Measurements from ENCODE around the gene PALLD.
"Not testable (repeated sequence)": the region's sequence is repeated elsewhere in the genome, so short reads cannot be mapped to it uniquely, and the experiment has no call there.

The PALLD gene

DNA sequence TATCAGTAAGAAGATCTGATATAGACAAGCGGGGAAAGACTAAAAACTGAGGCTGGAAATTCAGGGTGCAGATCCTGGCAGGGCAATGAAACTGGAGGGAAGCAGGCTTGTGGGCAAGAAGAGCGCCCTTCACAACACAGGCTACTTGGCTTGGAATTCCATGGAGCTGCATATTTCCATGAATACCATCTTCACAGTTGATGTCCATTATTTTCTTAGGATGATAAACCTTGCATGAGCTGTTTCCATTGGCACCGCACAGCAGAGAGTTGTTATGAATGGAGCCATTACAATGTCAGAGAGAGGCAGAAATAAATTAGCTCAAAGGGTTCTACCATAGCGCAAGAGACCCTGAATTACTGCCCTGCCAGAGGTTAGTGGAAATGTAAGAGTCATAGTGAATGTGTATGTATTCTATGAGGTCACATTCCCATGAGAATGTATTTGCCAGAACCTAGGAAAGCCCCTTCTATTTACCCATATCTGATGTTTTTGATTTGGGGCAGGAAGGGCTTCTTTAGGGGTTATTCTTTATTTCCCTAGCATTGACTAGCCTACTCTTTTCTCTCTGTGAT, 215.6 kb downstream of the PALLD start:
- DNase-seq = no peak

- DNase-seq = no peak
Measured at GRCh38 chr4:168713253-168713652, 216.4 kb downstream of the PALLD start.

- no peak for DNase-seq
Measured at GRCh38 chr4:168715896-168716295, 219.0 kb downstream of the PALLD start.

GRCh38 chr4:168716406-168717129, 219.7 kb downstream of the PALLD start:
- DNase-seq = no peak

- no peak for DNase-seq
Measured at GRCh38 chr4:168717847-168718246, 221.0 kb downstream of the PALLD start.

DNA sequence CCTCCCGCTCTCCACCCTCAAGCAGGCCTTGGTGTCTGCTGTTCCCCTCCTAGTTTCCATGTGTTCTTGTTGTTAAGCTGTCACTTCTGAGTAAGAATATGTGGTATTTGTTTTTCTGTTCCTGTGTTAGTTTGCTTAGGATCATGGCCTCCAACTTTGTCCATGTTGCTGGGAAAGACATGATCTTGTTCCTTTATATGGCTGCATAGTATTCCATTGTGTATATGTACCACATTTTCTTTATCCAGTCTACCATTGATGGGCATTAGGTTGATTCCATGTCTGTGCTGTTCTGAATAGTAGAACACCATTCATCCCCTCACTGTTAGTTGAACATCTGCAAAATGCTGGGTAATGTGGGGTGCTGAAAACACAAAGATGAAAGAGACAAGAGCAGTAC, 222.9 kb downstream of the PALLD start:
- DNase-seq = no peak

GRCh38 chr4:168720396-168720900, 223.6 kb downstream of the PALLD start:
- no peak for DNase-seq

DNA sequence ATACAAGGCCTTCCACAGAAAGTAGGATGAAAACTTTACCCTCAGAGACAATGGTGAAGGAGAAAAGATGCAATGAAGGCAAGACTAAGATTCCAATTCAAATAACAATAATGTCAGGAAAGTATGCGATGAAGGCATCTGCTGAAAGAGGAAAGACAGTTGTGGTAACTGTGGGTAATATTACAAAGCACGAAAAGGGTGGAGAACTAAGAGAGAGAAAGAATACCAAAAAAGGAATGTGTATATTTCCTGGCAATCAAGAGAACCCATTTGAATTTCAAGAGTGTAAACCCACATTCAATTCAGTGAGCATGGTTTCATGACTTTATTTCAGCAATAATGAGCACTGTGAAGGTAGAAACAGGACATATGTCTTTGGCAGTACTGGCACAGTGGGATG, 225.5 kb downstream of the PALLD start:
- no peak for DNase-seq

- DNase-seq = no peak
Measured at GRCh38 chr4:168723020-168723419, 226.2 kb downstream of the PALLD start.

DNA sequence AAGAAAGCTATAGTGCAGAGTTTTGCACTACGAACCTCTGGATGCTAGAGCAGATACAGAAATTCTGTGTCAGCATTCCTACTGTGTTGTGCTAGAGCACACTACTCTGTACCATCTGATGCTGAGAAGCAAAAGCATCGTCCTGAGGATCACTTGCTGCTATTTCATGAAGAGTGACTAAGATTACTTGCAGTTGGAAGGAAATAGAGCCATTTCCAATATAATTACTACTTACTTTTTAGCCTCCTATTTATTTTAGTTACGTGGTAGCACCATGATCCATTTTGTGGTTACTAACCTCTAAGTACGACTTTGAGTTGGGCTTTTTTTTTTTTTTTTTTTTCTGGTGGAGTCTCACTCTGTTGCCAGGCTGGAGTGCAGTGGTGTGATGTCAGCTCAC, 226.7 kb downstream of the PALLD start:
- DNase-seq = no peak

GRCh38 chr4:168724243-168724642, 227.4 kb downstream of the PALLD start:
- DNase-seq = no peak

DNA sequence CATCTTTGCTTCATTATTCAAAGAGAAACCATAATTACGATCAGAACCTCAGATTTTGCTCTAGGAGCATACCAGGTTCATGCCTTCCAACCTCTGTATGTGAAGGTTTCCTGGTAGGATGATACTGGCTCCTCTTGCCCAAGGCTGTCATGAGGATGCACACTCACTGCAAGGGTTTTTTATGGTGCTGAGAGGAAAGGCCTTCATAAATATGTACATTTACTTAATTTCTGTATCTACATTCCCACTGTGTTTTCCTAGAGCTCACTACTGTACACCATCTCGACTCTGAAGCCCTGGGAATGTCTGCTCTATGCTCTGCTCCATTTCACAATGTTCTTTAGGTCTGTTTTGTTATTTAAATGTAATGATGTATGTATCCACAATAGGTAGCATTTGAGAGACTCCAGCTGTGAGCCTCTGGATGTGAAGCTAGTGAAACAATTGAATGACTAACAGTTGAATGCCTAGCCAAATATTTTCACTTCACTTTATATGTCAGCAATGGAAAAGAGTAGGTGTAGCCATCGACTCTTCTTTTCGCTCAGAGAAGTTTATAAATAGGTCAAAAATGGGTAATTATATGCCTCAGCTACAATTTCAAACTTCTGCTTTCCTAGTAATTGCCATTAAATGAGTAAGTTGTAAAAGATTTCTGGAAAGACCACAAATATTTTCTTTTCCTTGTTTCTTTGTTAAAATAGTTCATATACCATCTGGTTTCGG, 228.0 kb downstream of the PALLD start:
- no peak for DNase-seq

DNA sequence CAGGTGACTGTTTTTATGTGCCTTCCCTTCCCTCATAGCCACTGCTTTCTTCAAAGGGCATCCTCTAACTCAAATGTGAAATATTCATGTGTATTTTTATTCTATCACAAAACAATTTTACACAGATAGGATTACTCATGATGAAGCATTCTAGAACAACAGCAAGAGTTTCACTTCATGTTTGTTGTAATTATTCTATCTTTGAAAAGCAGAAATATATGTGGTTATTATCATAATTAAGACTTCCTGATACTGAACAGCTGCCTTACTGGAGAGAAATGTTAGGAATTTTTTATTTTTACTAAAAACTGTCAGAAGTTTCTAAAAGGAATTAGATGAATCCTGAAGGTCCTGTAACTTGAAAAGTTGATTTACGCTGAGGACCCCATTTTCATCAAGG, 229.1 kb downstream of the PALLD start:
- DNase-seq = no peak

DNA sequence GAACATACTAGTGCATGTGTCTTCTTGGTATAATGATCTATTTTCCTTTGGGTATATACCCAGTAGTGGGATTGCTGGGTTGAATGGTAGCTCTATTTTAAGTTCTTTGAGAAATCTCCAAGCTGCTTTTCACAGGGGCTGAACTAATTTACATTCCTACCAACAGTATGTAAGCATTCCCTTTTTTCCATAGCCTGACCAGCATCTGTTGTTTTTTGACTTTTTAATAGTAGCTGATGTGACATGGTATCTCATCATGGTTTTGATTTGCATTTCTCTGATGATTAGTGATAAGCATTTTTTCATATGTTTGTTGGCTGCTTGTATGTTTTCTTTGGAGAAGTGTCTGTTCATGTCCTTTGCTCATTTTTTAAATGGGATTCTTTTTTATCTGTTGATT, 230.3 kb downstream of the PALLD start:
- DNase-seq = not testable (repeated sequence)

- DNase-seq = no peak
Measured at GRCh38 chr4:168731006-168731636, 234.3 kb downstream of the PALLD start.

GRCh38 chr4:168731706-168732414, 235.0 kb downstream of the PALLD start:
- DNase-seq = no peak

DNA sequence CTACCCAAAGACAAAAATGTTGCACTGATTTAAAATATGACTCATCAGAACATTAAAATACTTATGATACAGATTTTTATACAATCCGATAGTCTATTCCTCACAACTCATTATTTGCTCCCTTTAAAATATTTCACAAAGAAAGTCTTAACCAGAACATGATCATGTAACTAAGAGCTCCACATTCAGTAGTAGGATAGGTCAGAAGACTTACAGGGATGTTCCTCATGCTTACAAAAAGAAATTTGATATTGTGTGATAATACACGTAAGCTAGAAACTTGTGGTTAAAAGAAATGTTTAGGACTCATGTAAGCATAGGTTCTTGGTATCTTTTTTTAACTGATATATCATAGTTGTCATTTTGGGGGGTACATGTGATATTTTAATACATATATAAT, 235.9 kb downstream of the PALLD start:
- DNase-seq = no peak

DNA sequence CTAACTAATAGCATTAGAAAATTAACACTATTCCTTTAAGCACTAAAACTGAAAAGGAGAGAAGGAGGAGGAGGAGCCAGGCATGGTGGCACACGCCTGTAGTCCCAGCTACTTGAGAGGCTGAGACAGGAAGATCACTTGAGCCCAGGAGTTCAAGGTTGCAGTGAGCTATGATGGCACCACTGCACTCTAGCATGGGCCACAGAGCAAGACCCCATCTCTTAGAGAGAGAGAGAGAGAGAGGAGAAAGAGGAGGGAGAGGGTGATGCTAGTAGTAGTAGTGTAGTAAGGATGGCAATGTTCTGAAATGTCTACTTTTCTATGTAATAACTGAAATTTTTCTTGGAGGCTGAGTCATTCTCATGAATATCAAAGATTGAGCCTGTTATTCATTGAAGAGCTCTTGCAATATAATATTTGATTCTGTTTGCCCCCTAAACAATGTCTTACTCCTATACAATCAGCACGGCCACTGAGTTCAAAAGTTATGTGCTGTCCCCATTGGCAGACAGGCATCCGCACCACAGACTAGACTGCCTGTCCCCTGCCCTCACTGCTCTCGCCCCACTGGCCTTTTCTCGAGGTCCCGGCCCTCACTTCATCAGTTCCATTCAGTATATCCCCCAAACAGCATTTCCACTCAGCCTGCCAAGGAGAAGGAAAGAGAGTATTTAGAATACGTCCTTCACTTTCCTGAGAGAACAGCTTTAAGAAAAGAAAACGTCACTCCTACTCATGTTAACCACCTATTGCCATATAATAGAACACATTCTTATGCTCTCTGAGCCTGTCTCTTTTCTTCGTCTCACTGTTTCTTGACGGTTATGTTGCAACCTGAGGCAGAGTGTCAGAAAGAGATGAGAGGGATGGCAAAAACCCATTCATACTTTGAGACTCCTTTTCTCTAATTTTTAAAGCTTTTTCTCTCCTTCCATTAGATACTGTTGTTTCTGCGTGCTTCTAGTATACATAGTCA, 238.1 kb downstream of the PALLD start:
- peak; percentile 48 for DNase-seq

GRCh38 chr4:168735735-168736134, 238.9 kb downstream of the PALLD start:
- DNase-seq = no peak

DNA sequence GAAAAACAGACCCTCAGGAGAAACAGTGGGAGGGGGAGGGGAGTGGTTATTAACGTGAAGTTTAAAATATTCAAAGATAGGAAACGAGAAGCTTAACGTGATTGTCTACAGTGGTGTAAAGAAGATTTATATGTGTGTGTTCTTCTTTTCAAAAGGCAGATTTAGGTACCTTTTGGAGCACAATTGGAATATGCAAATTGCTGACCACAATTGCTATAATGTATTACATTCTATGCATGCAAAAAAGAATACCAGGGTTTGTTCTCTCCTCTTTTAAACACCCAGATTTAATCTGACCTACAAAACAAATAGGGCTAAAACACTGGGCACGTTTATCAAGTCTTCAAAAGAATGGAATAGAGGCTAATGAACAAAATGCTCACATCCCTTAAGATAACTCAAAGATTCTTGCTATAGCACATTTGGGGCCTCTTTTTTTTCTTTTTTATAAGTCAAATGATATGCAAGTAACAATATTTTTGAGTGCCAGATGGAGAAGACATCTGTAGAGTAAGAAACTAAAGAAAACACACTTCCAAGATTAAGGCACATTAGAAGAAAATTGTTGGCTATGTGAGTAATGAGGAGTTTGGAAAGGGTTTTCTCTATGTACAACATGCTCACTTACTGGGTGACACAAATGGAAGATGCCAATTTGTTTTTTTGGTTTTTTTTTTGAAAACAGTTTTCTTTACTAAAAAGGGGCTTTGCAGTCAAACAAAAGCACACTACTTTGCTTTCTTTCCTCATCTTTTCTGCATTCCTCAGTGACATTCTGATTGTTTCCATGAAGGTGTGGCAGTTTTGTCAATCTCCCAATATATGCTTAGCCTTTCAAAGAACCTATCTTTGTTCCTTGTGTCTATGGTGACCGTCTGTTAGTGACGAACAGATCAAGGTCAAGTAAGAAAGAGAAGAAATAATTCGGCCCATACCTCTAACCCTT, 240.3 kb downstream of the PALLD start:
- DNase-seq = no peak
